Glutamatergic neuron (in vitro differentiated cells): Measurements from ENCODE around the gene TMPO. TPM values are rescaled to one million over a fixed set of nuclear protein-coding genes. Genes with fewer than 3 reads are reported as not detected.

Source experiments
- DNase-seq: peaks from one replicate; pipeline ENCODE4 v3.0.0; 2022
- H3K27ac Mint-ChIP-seq: one replicate; pipeline ENCODE4 v1.8.0; 2020; ENCODE audit warnings: mild to moderate bottlenecking, mixed read lengths, inconsistent platforms; ENCODE audit not compliant: unreplicated experiment
- H3K27me3 Mint-ChIP-seq: one replicate; pipeline ENCODE4 v1.8.0; 2020; ENCODE audit warnings: mild to moderate bottlenecking, moderate library complexity, mixed read lengths, inconsistent platforms; ENCODE audit not compliant: unreplicated experiment
- H3K36me3 Mint-ChIP-seq: one replicate; pipeline ENCODE4 v1.8.0; 2020; ENCODE audit warnings: mild to moderate bottlenecking, mixed read lengths, inconsistent platforms; ENCODE audit not compliant: unreplicated experiment
- H3K4me1 Mint-ChIP-seq: one replicate; pipeline ENCODE4 v1.8.0; 2020; ENCODE audit warnings: mild to moderate bottlenecking, low read depth, mixed read lengths, inconsistent platforms; ENCODE audit not compliant: unreplicated experiment
- H3K4me3 Mint-ChIP-seq: one replicate; pipeline ENCODE4 v1.8.0; 2020; ENCODE audit warnings: mild to moderate bottlenecking, mixed read lengths, inconsistent platforms; ENCODE audit not compliant: unreplicated experiment
- H3K9me3 Mint-ChIP-seq: one replicate; pipeline ENCODE4 v1.8.0; 2020; ENCODE audit warnings: mild to moderate bottlenecking, moderate library complexity, mixed read lengths, inconsistent platforms; ENCODE audit not compliant: unreplicated experiment
- total RNA-seq: library from RNA; stranded (reverse); fragmentation: NEBNext Ultra II Directional; extraction: Animal tissue kit (Norgen Biotek cat#: 25700); gene quantifications from one replicate; pipeline ENCODE4 v1.2.1, GENCODE V29; 2021; ENCODE audit not compliant: unreplicated experiment
- TF ChIP-seq, protein P1 (sequence below): fragments of 200-600 bp; sonication (generic); IDR thresholded peaks from one replicate; pipeline ENCODE4 v1.5.0; 2021; ENCODE audit not compliant: partially characterized antibody, unreplicated experiment

Gene TMPO
- total RNA-seq, 1 donor from 2014 or later = 80.2 TPM

DNA sequence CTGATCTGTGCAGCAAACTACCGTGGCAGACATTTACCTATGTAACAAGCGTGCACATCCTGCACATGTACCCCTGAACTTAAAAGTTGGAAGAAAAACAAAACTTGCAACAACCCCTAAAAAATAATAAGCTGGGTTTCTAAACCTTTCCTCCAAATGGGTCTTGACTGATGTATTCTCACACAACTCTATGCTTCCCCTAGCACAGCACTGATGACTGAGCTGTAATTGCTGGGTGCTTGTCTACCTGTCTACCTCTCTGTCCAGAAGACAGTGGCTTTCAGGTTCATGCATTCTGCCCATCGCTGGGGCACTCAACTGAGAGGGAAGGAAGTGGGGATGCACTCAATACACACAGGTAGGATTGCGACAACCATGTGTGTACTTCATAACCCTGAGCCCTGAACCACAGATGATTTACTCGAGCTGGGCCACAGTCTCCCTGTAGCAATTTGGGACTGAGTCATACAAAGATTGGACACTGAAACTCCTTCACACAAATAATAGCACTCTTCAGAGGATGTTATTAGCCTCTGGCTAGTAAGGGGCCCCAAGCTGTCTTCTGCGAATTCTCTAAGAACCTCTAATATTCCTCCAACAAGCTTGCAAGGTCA, 44.8 kb upstream of the TMPO start:
- DNase-seq = no peak
- Mint-ChIP-seq H3K9me3 (no peaks in the 10 kb centered on the region), H3K36me3 (no peaks in the 10 kb centered on the region), H3K27me3 (peaks cover 2% of the 10 kb centered on the region), H3K27ac (no peak overlapping the region), H3K4me1 (no peaks in the 10 kb centered on the region), H3K4me3 (no peak overlapping the region)
- TF ChIP-seq, protein P1, sequence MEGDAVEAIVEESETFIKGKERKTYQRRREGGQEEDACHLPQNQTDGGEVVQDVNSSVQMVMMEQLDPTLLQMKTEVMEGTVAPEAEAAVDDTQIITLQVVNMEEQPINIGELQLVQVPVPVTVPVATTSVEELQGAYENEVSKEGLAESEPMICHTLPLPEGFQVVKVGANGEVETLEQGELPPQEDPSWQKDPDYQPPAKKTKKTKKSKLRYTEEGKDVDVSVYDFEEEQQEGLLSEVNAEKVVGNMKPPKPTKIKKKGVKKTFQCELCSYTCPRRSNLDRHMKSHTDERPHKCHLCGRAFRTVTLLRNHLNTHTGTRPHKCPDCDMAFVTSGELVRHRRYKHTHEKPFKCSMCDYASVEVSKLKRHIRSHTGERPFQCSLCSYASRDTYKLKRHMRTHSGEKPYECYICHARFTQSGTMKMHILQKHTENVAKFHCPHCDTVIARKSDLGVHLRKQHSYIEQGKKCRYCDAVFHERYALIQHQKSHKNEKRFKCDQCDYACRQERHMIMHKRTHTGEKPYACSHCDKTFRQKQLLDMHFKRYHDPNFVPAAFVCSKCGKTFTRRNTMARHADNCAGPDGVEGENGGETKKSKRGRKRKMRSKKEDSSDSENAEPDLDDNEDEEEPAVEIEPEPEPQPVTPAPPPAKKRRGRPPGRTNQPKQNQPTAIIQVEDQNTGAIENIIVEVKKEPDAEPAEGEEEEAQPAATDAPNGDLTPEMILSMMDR = no peak

DNA sequence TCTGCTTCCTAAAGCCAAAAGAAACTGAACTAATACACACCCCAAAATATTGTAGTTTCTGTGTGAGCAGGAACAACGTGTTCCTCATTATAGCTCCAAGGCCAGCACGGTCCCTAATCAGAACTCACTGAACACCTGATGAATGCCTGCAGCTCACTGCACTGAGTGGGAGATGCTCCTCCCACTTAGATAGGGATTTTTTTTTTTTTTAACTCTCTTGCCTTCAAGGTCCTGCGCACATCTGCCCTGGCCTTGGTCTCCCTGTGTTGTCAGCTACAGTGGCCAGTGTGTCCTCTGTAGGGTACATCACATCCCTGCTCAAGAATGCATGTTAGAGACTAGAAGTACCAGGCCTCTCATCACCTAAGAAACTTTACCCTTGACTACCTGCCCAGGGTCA, 44.3 kb upstream of the TMPO start:
- H3K36me3 Mint-ChIP-seq = no peaks in the 10 kb centered on the region
- DNase-seq = no peak

DNA sequence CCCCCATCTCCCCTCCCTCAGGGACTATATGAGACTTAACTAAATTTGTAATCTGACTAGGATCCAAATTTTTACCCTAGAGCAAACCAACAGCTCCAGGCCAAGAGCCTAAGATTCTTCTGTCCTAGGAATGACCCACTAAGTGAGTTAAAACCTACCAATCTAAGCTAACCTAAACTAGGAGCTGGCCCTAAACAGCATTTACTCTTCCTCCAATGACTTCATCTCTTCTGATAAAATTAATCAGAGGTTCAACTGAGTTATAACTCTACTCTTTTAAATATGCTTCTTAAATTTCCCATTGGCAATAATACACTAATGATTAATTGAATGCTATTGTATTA, 39.9 kb upstream of the TMPO start:
- TF ChIP-seq, protein P1 = no peak
- Mint-ChIP-seq H3K27me3 (no peaks in the 10 kb centered on the region), H3K4me3 (no peak overlapping the region), H3K9me3 (peaks cover 2% of the 10 kb centered on the region), H3K4me1 (no peaks in the 10 kb centered on the region), H3K36me3 (no peaks in the 10 kb centered on the region), H3K27ac (no peak overlapping the region)
- no peak for DNase-seq

More for the DNA sequence above, 44.3 kb upstream of the TMPO start:
- peaks cover 2% of the 10 kb centered on the region for H3K27me3 Mint-ChIP-seq
- H3K4me1 Mint-ChIP-seq = no peaks in the 10 kb centered on the region
- TF ChIP-seq, protein P1 = no peak
- no peak overlapping the region for H3K27ac Mint-ChIP-seq
- H3K9me3 Mint-ChIP-seq = no peaks in the 10 kb centered on the region
- H3K4me3 Mint-ChIP-seq = no peak overlapping the region

DNA sequence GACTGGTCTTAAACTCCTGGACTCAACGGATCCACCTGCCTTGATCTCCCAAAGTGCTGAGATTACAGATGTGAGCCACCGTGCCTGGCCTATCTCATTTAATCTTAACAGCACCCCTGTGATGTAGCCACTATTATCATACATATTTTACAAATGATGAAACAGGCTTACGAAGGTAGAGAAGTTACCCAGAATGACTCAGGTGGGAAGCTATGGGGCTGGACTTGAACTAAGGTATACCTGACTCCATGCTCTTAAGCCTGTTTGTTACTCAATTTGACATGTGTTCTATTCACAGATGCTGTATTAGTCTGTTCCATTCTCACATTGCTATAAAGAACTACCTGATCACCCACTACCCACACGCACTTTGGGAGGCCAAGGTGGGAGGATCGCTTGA, 36.8 kb upstream of the TMPO start:
- no peak for DNase-seq
- Mint-ChIP-seq H3K4me3 (no peak overlapping the region), H3K27ac (no peak overlapping the region), H3K36me3 (no peaks in the 10 kb centered on the region), H3K9me3 (peaks cover 2% of the 10 kb centered on the region), H3K27me3 (no peaks in the 10 kb centered on the region), H3K4me1 (no peaks in the 10 kb centered on the region)
- TF ChIP-seq, protein P1 = no peak

DNA sequence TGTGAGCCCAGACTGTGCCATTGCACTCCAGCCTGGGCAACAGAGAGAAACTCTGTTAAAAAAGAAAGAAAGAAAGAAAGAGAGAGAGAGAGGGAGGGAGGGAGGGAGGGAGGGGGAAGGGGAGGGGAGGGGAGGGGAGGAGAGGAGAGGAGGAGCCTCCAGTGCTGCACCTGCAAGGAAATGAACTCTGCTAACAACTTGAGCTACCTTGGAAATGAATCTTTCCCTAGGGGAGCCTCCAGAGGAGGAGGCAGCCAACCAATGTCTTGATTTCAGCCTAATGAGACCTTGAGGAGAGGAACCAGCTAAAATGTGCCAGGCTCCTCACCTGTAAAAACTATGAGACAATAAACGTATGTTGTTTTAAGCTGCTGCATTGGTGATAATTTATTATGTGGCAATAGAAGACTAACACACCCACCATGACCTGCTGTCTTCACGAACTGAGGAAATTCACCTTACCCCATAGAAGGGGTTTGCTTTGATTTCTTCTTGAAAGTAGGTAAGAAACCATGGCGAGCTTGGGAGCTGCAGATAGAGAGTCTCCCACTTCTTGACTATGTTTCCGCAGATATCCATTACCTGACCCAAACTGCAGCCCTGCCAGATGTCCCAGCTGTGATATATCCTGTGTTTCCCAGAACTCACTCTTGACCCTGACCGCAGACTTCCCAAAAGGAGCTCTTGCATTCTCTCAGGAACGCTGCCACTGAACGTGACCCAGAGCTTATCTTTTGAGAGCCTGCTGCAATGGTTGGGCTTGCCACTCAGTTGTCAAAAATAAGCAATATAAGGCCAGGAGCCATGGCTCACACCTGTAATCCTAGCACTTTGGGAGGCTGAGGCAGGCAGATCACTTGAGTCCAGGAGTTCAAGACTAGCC, 31.5 kb upstream of the TMPO start:
- TF ChIP-seq, protein P1 = no peak
- H3K4me3 Mint-ChIP-seq = no peak overlapping the region
- H3K4me1 Mint-ChIP-seq = peaks cover 3% of the 10 kb centered on the region
- H3K27me3 Mint-ChIP-seq = no peaks in the 10 kb centered on the region
- no peaks in the 10 kb centered on the region for H3K9me3 Mint-ChIP-seq
- DNase-seq = no peak
- H3K27ac Mint-ChIP-seq = no peak overlapping the region
- no peaks in the 10 kb centered on the region for H3K36me3 Mint-ChIP-seq
